ENCODE data around the gene FAM43A.
A peak's percentile ranks its signal among the peaks of the same experiment; 100 is the strongest.

The FAM43A gene

GRCh38 chr3:194685718-194686413 is at the start of gene FAM43A:
Gene FAM43A, plus strand, starts transcription at chr3:194685883. Its CDS starts 944 bp downstream, at chr3:194686827.
- peak; percentile 81 for DNase-seq (ENCODE audit: low spot score)
- H3K4me1 Mint-ChIP-seq (ENCODE audit: low read depth) = peaks cover 49% of the 10 kb centered on the region
- H3K27me3 Mint-ChIP-seq (ENCODE audit: low read depth) = peaks cover 58% of the 10 kb centered on the region
- no peaks in the 10 kb centered on the region for H3K36me3 Mint-ChIP-seq (ENCODE audit: low read depth)
- peak within 1 kb of the TSS; percentile 50 for H3K27ac Mint-ChIP-seq
- H3K9me3 Mint-ChIP-seq = no peaks in the 10 kb centered on the region
- H3K4me3 Mint-ChIP-seq = peak within 1 kb of the TSS; percentile 89

DNA sequence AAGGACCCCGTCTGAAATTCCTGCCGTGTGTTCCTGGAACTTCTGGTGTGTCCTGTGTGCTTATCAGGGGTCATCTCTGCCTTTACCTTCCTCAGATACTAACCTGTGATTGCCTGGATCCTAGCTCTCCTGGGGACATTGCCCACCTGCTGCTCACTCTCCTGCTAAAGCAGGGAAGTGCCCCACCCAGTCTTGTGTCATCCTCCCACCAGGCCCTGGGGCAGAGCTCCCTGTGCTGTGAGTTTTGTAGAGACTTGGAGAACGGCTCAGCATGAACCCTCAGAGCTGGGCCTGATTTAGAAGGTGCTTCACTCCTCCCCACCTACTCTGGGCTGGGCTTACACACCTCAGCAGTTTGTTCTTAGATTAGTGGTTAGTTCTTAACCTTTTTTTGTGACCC is 48.6 kb upstream of the FAM43A start:
- Mint-ChIP-seq H3K4me1 (ENCODE audit: low read depth) (peaks cover 9% of the 10 kb centered on the region), H3K9me3 (no peaks in the 10 kb centered on the region), H3K27ac (no peak overlapping the region), H3K27me3 (ENCODE audit: low read depth) (no peaks in the 10 kb centered on the region), H3K36me3 (ENCODE audit: low read depth) (peaks cover 19% of the 10 kb centered on the region), H3K4me3 (no peak overlapping the region)
- no peak for DNase-seq (ENCODE audit: low spot score)

DNA sequence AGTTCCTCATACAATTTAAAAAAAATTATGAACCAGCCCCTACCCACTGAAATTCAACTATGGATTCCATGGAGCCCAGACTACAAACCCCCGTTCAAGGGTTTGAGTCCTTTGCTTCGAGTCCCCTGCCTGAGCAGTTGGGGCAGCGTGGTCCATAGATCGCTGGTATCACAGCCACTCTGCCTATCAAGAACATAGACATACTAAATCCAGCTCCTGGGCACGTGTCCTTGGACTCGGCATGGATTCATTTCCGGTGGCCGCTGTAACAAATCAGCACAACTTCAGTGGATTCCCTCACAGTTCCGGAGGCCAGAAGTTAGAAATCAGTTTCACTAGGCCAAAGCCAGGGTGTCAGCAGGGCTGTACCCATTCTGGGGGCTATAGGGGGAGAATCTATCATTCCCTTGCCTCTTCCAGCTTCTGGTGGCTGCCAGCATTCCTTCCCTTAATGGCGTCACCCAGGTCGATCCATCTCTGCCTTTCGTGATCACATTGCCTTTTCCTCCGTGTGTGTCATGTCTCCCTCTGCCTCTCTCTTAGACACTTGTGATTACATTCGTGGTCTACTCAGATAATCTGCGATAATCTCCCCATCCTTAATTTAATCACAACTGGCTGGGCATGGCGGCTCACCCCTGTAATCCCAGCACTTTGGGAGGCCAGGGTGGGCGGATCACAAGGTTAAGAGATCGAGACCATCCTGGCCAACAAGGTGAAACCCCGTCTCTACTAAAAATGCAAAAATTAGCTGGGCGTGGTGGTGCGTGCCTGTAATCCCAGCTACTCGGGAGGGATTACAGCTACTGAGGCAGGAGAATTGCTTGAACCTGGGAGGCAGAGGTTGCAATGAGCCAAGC is 47.9 kb upstream of the FAM43A start:
- Mint-ChIP-seq H3K27me3 (ENCODE audit: low read depth) (no peaks in the 10 kb centered on the region), H3K4me3 (no peak overlapping the region), H3K4me1 (ENCODE audit: low read depth) (peaks cover 7% of the 10 kb centered on the region), H3K9me3 (no peaks in the 10 kb centered on the region), H3K36me3 (ENCODE audit: low read depth) (peaks cover 22% of the 10 kb centered on the region), H3K27ac (no peak overlapping the region)
- no peak for DNase-seq (ENCODE audit: low spot score)

GRCh38 chr3:194638991-194639605 is 46.6 kb upstream of the FAM43A start:
- Mint-ChIP-seq H3K36me3 (ENCODE audit: low read depth) (peaks cover 27% of the 10 kb centered on the region), H3K27me3 (ENCODE audit: low read depth) (no peaks in the 10 kb centered on the region), H3K9me3 (no peaks in the 10 kb centered on the region), H3K4me1 (ENCODE audit: low read depth) (peaks cover 3% of the 10 kb centered on the region), H3K4me3 (no peak overlapping the region), H3K27ac (no peak overlapping the region)
- DNase-seq (ENCODE audit: low spot score) = no peak

- Mint-ChIP-seq H3K4me3 (no peak overlapping the region), H3K4me1 (ENCODE audit: low read depth) (peaks cover 3% of the 10 kb centered on the region), H3K27ac (no peak overlapping the region), H3K36me3 (ENCODE audit: low read depth) (peaks cover 39% of the 10 kb centered on the region), H3K27me3 (ENCODE audit: low read depth) (no peaks in the 10 kb centered on the region), H3K9me3 (no peaks in the 10 kb centered on the region)
- no peak for DNase-seq (ENCODE audit: low spot score)
These were observed 44.9 kb upstream of the FAM43A start for GRCh38 chr3:194640829-194641228.

DNA sequence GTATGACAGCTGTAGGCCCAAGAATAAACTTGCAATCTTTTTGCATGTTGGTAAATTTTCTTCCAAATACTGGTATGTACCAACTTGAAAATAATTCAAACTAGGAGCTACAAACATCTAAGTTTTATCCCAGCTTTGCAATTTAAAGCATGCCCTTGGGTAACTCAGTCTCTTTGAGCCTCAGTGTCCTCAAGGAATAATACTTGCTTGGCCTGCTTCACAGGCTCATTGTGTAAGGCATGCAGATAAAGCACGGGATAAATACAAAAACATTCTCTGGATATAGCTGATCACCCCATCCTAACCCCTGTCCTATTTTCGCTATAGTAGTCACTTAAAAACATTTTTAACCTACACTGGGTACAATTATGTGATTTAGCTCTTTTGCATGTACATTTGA is 42.9 kb upstream of the FAM43A start:
- no peak for DNase-seq (ENCODE audit: low spot score)
- no peaks in the 10 kb centered on the region for H3K9me3 Mint-ChIP-seq
- peaks cover 46% of the 10 kb centered on the region for H3K36me3 Mint-ChIP-seq (ENCODE audit: low read depth)
- peaks cover 3% of the 10 kb centered on the region for H3K4me1 Mint-ChIP-seq (ENCODE audit: low read depth)
- H3K4me3 Mint-ChIP-seq = no peak overlapping the region
- no peaks in the 10 kb centered on the region for H3K27me3 Mint-ChIP-seq (ENCODE audit: low read depth)
- H3K27ac Mint-ChIP-seq = no peak overlapping the region

DNA sequence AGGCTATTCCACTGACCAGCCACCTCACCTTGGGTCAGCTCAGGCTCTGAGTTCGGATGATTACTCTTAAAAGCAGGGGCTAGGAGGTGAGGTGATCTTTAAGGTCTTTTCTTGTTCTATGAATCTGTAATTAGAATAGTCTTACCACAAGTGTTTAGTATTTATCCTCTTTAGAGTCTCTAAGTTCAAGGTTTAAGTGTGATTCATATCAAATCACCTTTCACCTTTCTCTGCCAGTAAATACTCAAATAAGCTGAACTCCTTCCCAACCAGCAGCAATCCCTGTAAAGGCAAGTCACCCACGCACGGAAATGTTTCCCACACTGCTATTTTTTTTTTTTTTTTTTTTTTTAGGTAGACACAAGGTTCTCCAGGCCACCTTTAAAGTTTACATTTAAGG is 37.9 kb upstream of the FAM43A start:
- Mint-ChIP-seq H3K9me3 (no peaks in the 10 kb centered on the region), H3K27ac (no peak overlapping the region), H3K36me3 (ENCODE audit: low read depth) (peaks cover 55% of the 10 kb centered on the region), H3K4me3 (no peak overlapping the region), H3K4me1 (ENCODE audit: low read depth) (no peaks in the 10 kb centered on the region), H3K27me3 (ENCODE audit: low read depth) (no peaks in the 10 kb centered on the region)
- no peak for DNase-seq (ENCODE audit: low spot score)

DNA sequence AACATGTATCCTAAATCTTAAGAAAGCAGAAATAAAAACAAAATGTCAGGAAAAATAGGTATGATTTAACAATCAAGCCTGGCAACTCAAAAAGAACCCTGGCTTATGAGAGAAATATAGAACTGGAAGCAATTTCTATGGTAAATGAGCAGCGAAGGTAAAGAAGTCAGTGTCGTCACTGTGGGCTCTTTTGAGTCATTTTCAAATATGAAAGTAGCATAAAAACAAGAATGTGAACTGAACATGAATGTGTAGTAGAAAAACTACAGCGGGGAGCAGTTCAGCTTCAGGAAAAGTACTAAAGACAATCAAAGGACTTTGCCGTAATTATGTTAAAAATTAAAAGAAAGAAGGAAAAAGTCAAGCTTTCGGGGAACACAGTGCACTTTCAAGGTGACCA is 31.2 kb upstream of the FAM43A start:
- H3K36me3 Mint-ChIP-seq (ENCODE audit: low read depth) = peaks cover 76% of the 10 kb centered on the region
- no peaks in the 10 kb centered on the region for H3K9me3 Mint-ChIP-seq
- peak overlapping the region; percentile 83 for H3K27ac Mint-ChIP-seq
- DNase-seq (ENCODE audit: low spot score) = peak; percentile 38
- peaks cover 27% of the 10 kb centered on the region for H3K4me1 Mint-ChIP-seq (ENCODE audit: low read depth)
- peak overlapping the region; percentile 43 for H3K4me3 Mint-ChIP-seq
- no peaks in the 10 kb centered on the region for H3K27me3 Mint-ChIP-seq (ENCODE audit: low read depth)

DNA sequence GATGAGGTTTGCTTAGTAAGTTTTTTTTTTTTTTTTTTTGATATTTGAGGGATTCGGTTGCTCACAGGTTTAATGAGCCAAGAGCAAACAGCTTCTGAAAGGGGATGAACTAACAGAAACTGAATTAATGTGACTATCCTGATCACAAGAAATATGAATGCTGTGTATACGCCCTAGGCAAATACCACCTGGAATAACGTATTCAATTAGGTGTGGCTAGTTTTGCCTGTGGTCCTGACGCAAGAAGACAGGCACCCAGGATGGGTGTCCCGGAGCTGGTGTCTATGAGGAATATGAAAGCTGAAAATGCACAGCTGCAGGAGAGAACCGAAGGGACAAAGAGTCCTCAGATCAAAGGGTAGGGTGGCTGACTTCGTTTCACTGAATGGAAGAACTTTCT is 28.2 kb upstream of the FAM43A start:
- Mint-ChIP-seq H3K36me3 (ENCODE audit: low read depth) (peaks cover 71% of the 10 kb centered on the region), H3K9me3 (no peaks in the 10 kb centered on the region), H3K4me1 (ENCODE audit: low read depth) (peaks cover 40% of the 10 kb centered on the region), H3K27me3 (ENCODE audit: low read depth) (no peaks in the 10 kb centered on the region), H3K27ac (peak overlapping the region; percentile 13), H3K4me3 (no peak overlapping the region)
- DNase-seq (ENCODE audit: low spot score) = no peak

GRCh38 chr3:194658477-194659242 is 27.0 kb upstream of the FAM43A start:
- no peak for DNase-seq (ENCODE audit: low spot score)
- H3K27ac Mint-ChIP-seq = peak overlapping the region; percentile 34
- H3K27me3 Mint-ChIP-seq (ENCODE audit: low read depth) = no peaks in the 10 kb centered on the region
- H3K36me3 Mint-ChIP-seq (ENCODE audit: low read depth) = peaks cover 61% of the 10 kb centered on the region
- H3K4me1 Mint-ChIP-seq (ENCODE audit: low read depth) = peaks cover 39% of the 10 kb centered on the region
- no peak overlapping the region for H3K4me3 Mint-ChIP-seq
- no peaks in the 10 kb centered on the region for H3K9me3 Mint-ChIP-seq

GRCh38 chr3:194659778-194660177 is 25.9 kb upstream of the FAM43A start:
- Mint-ChIP-seq H3K4me3 (no peak overlapping the region), H3K27ac (no peak overlapping the region), H3K27me3 (ENCODE audit: low read depth) (no peaks in the 10 kb centered on the region), H3K36me3 (ENCODE audit: low read depth) (peaks cover 53% of the 10 kb centered on the region), H3K9me3 (no peaks in the 10 kb centered on the region), H3K4me1 (ENCODE audit: low read depth) (peaks cover 29% of the 10 kb centered on the region)
- DNase-seq (ENCODE audit: low spot score) = no peak

- DNase-seq (ENCODE audit: low spot score) = no peak
- Mint-ChIP-seq H3K27ac (peak overlapping the region; percentile 38), H3K4me1 (ENCODE audit: low read depth) (peaks cover 23% of the 10 kb centered on the region), H3K36me3 (ENCODE audit: low read depth) (peaks cover 51% of the 10 kb centered on the region), H3K9me3 (no peaks in the 10 kb centered on the region), H3K27me3 (ENCODE audit: low read depth) (no peaks in the 10 kb centered on the region), H3K4me3 (no peak overlapping the region)
These were observed 24.3 kb upstream of the FAM43A start for GRCh38 chr3:194661374-194661773.

DNA sequence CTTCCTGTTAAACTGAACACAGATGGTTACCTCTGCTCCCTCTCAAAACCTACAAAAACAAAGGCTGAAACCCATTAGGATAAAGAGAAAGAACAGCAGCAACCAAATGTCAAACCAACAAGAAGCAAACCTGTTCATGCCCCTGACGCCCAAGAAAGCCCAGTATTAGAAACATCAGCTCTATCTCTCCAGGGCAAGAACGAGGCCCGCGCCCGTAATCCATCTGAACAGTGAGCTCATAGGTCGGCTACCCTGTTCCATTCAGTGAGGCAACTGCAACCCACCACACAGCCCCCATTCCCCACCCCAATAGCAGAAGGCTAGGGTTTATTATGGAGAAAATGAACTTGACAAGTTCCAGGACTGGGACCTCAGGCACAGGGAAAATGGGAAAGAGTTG is 23.7 kb upstream of the FAM43A start:
- no peak for DNase-seq (ENCODE audit: low spot score)
- Mint-ChIP-seq H3K4me1 (ENCODE audit: low read depth) (peaks cover 23% of the 10 kb centered on the region), H3K4me3 (no peak overlapping the region), H3K27me3 (ENCODE audit: low read depth) (no peaks in the 10 kb centered on the region), H3K9me3 (no peaks in the 10 kb centered on the region), H3K27ac (no peak overlapping the region), H3K36me3 (ENCODE audit: low read depth) (peaks cover 48% of the 10 kb centered on the region)
